H1 (cell line): Measurements from ENCODE around the gene HEPHL1. TPM values are rescaled to one million over a fixed set of nuclear protein-coding genes. Genes with fewer than 3 reads are reported as not detected.

ENCODE experiments used
- CTCF ChIA-PET: fragments of 300-600 bp; sonication (Branson Sonifier 250); formaldehyde crosslinking; loops from one replicate; lab custom pipeline; 2021; ENCODE audit not compliant: partially characterized antibody; lab: Charles Lee
- POLR2A ChIA-PET: fragments of 300-600 bp; sonication (Branson Sonifier 250); formaldehyde crosslinking; loops from one replicate; lab custom pipeline; 2021; ENCODE audit warnings: inconsistent platforms; ENCODE audit not compliant: partially characterized antibody; lab: Charles Lee
- DNase-seq, 2 experiments: peaks; one replicate each; pipeline versions ENCODE4 v3.0.0 to v3.0.0-alpha.2; 2010 to 2022; ENCODE audit warnings: low spot score in 2 of 2, low read depth in 1 of 2, mixed read lengths in 1 of 2
- FAIRE-seq: peaks from 2 replicates; lab custom pipeline; 2011; peaks lifted over from hg19 to GRCh38; lab: Jason Lieb, UNC
- H2AFZ ChIP-seq: 2 replicates; pipeline ENCODE4 v1.8.1; 2012; ENCODE audit warnings: low read length, inconsistent platforms
- H2AK5ac ChIP-seq: 2 replicates; pipeline ENCODE4 v1.6.1; 2013; ENCODE audit warnings: low read depth, low read length
- H2BK120ac ChIP-seq: replicated peaks from 2 replicates; pipeline ENCODE3; 2013; ENCODE audit warnings: low read depth, low read length, inconsistent platforms
- H2BK12ac ChIP-seq: 2 replicates; pipeline ENCODE4 v1.6.1; 2013; ENCODE audit warnings: low read depth, low read length
- H2BK15ac ChIP-seq: 2 replicates; pipeline ENCODE4 v1.6.1; 2013; ENCODE audit warnings: low read length
- H2BK20ac ChIP-seq: 2 replicates; pipeline ENCODE4 v1.6.1; 2013; ENCODE audit warnings: low read length
- H2BK5ac ChIP-seq: 2 replicates; pipeline ENCODE4 v1.6.1; 2013; ENCODE audit warnings: low read depth, low read length
- H3K14ac ChIP-seq: 2 replicates; pipeline ENCODE4 v1.6.1; 2013; ENCODE audit warnings: inconsistent platforms; ENCODE audit not compliant: insufficient read length
- H3K18ac ChIP-seq: 2 replicates; pipeline ENCODE4 v1.6.1; 2013; ENCODE audit warnings: low read length; ENCODE audit errors: extremely low read depth
- H3K23ac ChIP-seq: 2 replicates; pipeline ENCODE4 v1.6.1; 2013; ENCODE audit warnings: inconsistent platforms; ENCODE audit not compliant: insufficient read length
- H3K23me2 ChIP-seq: 2 replicates; pipeline ENCODE4 v1.6.1; 2013; ENCODE audit warnings: low read depth, low read length
- H3K27ac ChIP-seq: 2 replicates; pipeline ENCODE4 v1.6.1; 2011; ENCODE audit warnings: low read depth, low read length, inconsistent platforms
- H3K27me3 ChIP-seq, 4 experiments: replicated peaks in 1 of 4; 1 replicate in 1 of 4; 2 replicates in 3 of 4; pipeline versions ENCODE4 v1.6.1 to v1.8.1; 2011 to 2013; ENCODE audit warnings: low read length in 3 of 4, mild to moderate bottlenecking in 3 of 4, inconsistent platforms in 2 of 4, mixed read lengths in 2 of 4, moderate library complexity in 1 of 4; ENCODE audit not compliant: control insufficient read depth in 3 of 4, insufficient read depth in 3 of 4; ENCODE audit errors: extremely low read depth in 1 of 4
- H3K36me3 ChIP-seq, 4 experiments: 2 replicates each; pipeline versions ENCODE4 v1.6.1 to v1.8.1; 2011 to 2013; ENCODE audit warnings: mild to moderate bottlenecking in 4 of 4, low read length in 3 of 4, moderate library complexity in 2 of 4, control low read depth in 1 of 4, inconsistent platforms in 1 of 4; ENCODE audit not compliant: insufficient read depth in 4 of 4, control insufficient read depth in 2 of 4
- H3K4ac ChIP-seq: replicated peaks from 2 replicates; pipeline ENCODE3; 2013; ENCODE audit warnings: low read length, low read depth, mixed read lengths, inconsistent platforms; ENCODE audit not compliant: insufficient read length
- H3K4me1 ChIP-seq, 4 experiments: replicated peaks in 1 of 4; 1 replicate in 1 of 4; 2 replicates in 3 of 4; pipeline versions ENCODE4 v1.6.1 to v1.8.1; 2011 to 2013; ENCODE audit warnings: low read length in 3 of 4, inconsistent platforms in 2 of 4, mixed read lengths in 1 of 4; ENCODE audit not compliant: insufficient read depth in 4 of 4, control insufficient read depth in 3 of 4
- H3K4me2 ChIP-seq, 2 experiments: 2 replicates each; pipeline versions ENCODE4 v1.6.1 to v1.8.1; 2011 to 2013; ENCODE audit warnings: low read depth in 2 of 2, low read length in 2 of 2, control low read depth in 1 of 2, inconsistent platforms in 1 of 2, mild to moderate bottlenecking in 1 of 2; ENCODE audit not compliant: insufficient read depth in 1 of 2
- H3K4me3 ChIP-seq, 4 experiments: fragments of 200-600, 300-600 bp in 1 of 4; sonication (generic), shearing (Covaris generic), sonication (Bioruptor Twin) in 1 of 4; 2 replicates each; pipeline versions ENCODE4 v1.5.1 to v1.8.1; 2011 to 2016; ENCODE audit warnings: low read length in 4 of 4, low read depth in 3 of 4, control low read depth in 2 of 4, inconsistent platforms in 2 of 4, mild to moderate bottlenecking in 2 of 4, mixed read lengths in 1 of 4, moderate library complexity in 1 of 4; ENCODE audit not compliant: insufficient read depth in 2 of 4; ENCODE audit errors: extremely low read depth in 1 of 4
- H3K56ac ChIP-seq: replicated peaks from 2 replicates; pipeline ENCODE3; 2013; ENCODE audit warnings: low read depth, mild to moderate bottlenecking, mixed read lengths, low read length, inconsistent platforms; ENCODE audit not compliant: insufficient read length
- H3K79me1 ChIP-seq: 2 replicates; pipeline ENCODE4 v1.6.1; 2013; ENCODE audit warnings: low read depth, low read length, control low read depth
- H3K79me2 ChIP-seq, 2 experiments: 2 replicates each; pipeline versions ENCODE4 v1.6.1 to v1.8.1; 2012 to 2013; ENCODE audit warnings: low read length in 2 of 2, mild to moderate bottlenecking in 2 of 2, inconsistent platforms in 1 of 2; ENCODE audit not compliant: insufficient read depth in 2 of 2, control insufficient read depth in 1 of 2
- H3K9ac ChIP-seq, 4 experiments: replicated peaks in 1 of 4; 1 replicate in 1 of 4; 2 replicates in 3 of 4; pipeline versions ENCODE4 v1.6.1 to v1.8.1; 2011 to 2013; ENCODE audit warnings: low read depth in 3 of 4, low read length in 3 of 4, control low read depth in 2 of 4, mild to moderate bottlenecking in 2 of 4, moderate library complexity in 2 of 4, inconsistent platforms in 1 of 4; ENCODE audit errors: extremely low read depth in 1 of 4
- H3K9me3 ChIP-seq, 2 experiments: 2 replicates each; pipeline versions ENCODE4 v1.6.1 to v1.8.1; 2012 to 2013; ENCODE audit warnings: mild to moderate bottlenecking in 2 of 2, moderate library complexity in 2 of 2, control low read depth in 1 of 2, inconsistent platforms in 1 of 2, low read depth in 1 of 2, low read length in 1 of 2, mixed read lengths in 1 of 2; ENCODE audit not compliant: insufficient read depth in 2 of 2
- H4K20me1 ChIP-seq, 2 experiments: replicated peaks in 1 of 2; 2 replicates each; pipeline versions ENCODE3 to v1.8.1; 2011 to 2013; ENCODE audit warnings: inconsistent platforms in 2 of 2, low read length in 2 of 2, mild to moderate bottlenecking in 1 of 2; ENCODE audit not compliant: insufficient read depth in 2 of 2, control insufficient read depth in 1 of 2
- H4K5ac ChIP-seq: 2 replicates; pipeline ENCODE4 v1.6.1; 2013; ENCODE audit warnings: low read length, low read depth, mixed read lengths, inconsistent platforms; ENCODE audit not compliant: insufficient read length
- H4K8ac ChIP-seq: 2 replicates; pipeline ENCODE4 v1.8.0; 2013; ENCODE audit warnings: mild to moderate bottlenecking, moderate library complexity, low read length, inconsistent platforms; ENCODE audit not compliant: insufficient read depth; ENCODE audit errors: extremely low read depth
- H4K91ac ChIP-seq: replicated peaks from 2 replicates; pipeline ENCODE3; 2013; ENCODE audit warnings: low read length, mixed read lengths, inconsistent platforms; ENCODE audit not compliant: insufficient read length
- BCL11A ChIP-seq, 2 experiments: IDR thresholded peaks; one replicate each; pipeline ENCODE4 v1.6.1; 2011; ENCODE audit warnings: low read depth in 2 of 2, low read length in 2 of 2, mild to moderate bottlenecking in 2 of 2
- HDAC2 ChIP-seq, 2 experiments: fragments of 300-600 bp in 1 of 2; sonication (generic) in 1 of 2; IDR thresholded peaks; 2 replicates each; pipeline ENCODE4 v1.6.1; 2011 to 2012; ENCODE audit warnings: low read depth in 2 of 2, low read length in 2 of 2, mild to moderate bottlenecking in 2 of 2, moderate library complexity in 2 of 2, borderline replicate concordance in 1 of 2, inconsistent platforms in 1 of 2
- KDM5A ChIP-seq: fragments of 200-600 bp; IDR thresholded peaks from 2 replicates; pipeline ENCODE4 v1.7.1; 2012; ENCODE audit warnings: mild to moderate bottlenecking, low read length, inconsistent platforms, mixed read lengths
- NRF1 ChIP-seq: IDR thresholded peaks from 2 replicates; pipeline ENCODE4 v1.6.1; 2011; ENCODE audit warnings: mild to moderate bottlenecking, low read depth, low read length, improper control_type of control experiment
- SIN3A ChIP-seq, 2 experiments: IDR thresholded peaks in 1 of 2; conservative IDR thresholded peaks in 1 of 2; 2 replicates each; pipeline ENCODE4 v1.6.1; 2011 to 2012; ENCODE audit warnings: low read length in 2 of 2, improper control_type of control experiment in 1 of 2, low read depth in 1 of 2, mild to moderate bottlenecking in 1 of 2
- SP2 ChIP-seq: IDR thresholded peaks from 2 replicates; pipeline ENCODE4 v1.6.1; 2012; ENCODE audit warnings: mild to moderate bottlenecking, low read length, inconsistent platforms
- SP4 ChIP-seq: IDR thresholded peaks from 2 replicates; pipeline ENCODE4 v1.6.1; 2012; ENCODE audit warnings: low read length, inconsistent platforms
- TBP ChIP-seq: IDR thresholded peaks from 2 replicates; pipeline ENCODE4 v1.6.1; 2011; ENCODE audit warnings: low read depth, low read length, improper control_type of control experiment
- WGBS, 2 experiments: shearing (Covaris generic) in 1 of 2; methylation state at CpG; one replicate each; pipeline versions ENCODE4 v1.1.6 to v1.1.7; 2013 to 2015; ENCODE audit warnings: low lambda C conversion rate in 2 of 2, mixed read lengths in 2 of 2, inconsistent platforms in 1 of 2, low coverage in 1 of 2, missing lambda C conversion rate in 1 of 2; ENCODE audit not compliant: insufficient replicate concordance in 2 of 2, insufficient coverage in 1 of 2, insufficient read length in 1 of 2; ENCODE audit errors: extremely low coverage in 1 of 2, missing lambda C conversion rate in 1 of 2; 5-methylcytosine and 5-hydroxymethylcytosine counted together
- polyA plus RNA-seq, 7 experiments: library from polyadenylated mRNA; depleted of rRNA in 3 of 7; stranded (reverse) in 5 of 7; unstranded in 2 of 7; fragments of >200 nt in 5 of 7; fragments of 200-250 nt in 2 of 7; gene quantifications; 1 replicate in 5 of 7; 2 replicates in 1 of 7; 4 replicates in 1 of 7; pipeline versions ENCODE4 v1.2.1 to v1.2.3, GENCODE V29; 2011 to 2013; ENCODE audit warnings: missing spikeins in 2 of 7, mixed read lengths in 2 of 7
- total RNA-seq: library from RNA; stranded (reverse); fragmentation: NEBNext Ultra II Directional; extraction: Animal tissue kit (Norgen Biotek cat#: 25700); gene quantifications from 2 replicates; pipeline ENCODE4 v1.2.1, GENCODE V29; 2021
- TF ChIP-seq, protein P1 (sequence below): IDR thresholded peaks from 2 replicates; pipeline ENCODE4 v1.6.1; 2011; ENCODE audit warnings: low read depth, mild to moderate bottlenecking, low read length; ENCODE audit not compliant: insufficient read depth

Gene HEPHL1
- total and polyA plus RNA-seq, 2 of the 8 experiments (the other 6 are each of a cell fraction or from before 2014, with no cell fraction given): 0.09 to 0.11 TPM

DNA sequence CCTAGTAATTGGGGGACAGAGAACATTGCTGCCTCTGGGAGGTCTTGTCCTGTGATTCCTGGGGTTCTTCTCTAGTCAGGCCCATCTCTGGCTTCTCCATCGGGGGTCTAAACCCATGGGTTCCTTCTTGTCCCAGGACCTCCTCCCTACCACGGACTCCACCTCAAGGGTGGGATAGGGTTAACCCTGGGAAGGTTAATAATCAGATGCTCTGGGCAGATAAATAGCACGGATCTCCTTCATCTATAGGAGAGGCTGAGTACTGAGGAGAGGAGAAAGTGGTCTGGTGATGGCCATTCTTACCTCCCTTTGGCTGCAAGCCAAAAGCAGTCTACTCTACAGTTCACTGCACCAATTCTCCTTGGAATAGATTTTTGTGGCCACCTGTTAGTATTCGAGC lies 10.5 kb downstream of the HEPHL1 start:
- WGBS, 2 experiments: 86% methylated on average over 4 of the region's 4 CpGs; no CpG with 5 or more reads in 1 of the 2 experiments

More for the DNA sequence above, 10.5 kb downstream of the HEPHL1 start:
- H2AK5ac ChIP-seq: no peak overlapping the region
- no peak overlapping the region for H4K91ac ChIP-seq
- no peaks in the 10 kb centered on the region; the same call in 1 of the 2 replicates for H3K23me2 ChIP-seq
- DNase-seq (peak in 1 of 2 experiments; percentile 16), FAIRE-seq (no peak)
- no peak overlapping the region for H2BK12ac ChIP-seq
- H3K56ac ChIP-seq: no peak overlapping the region
- H4K20me1 ChIP-seq: no peaks in the 10 kb centered on the region
- H3K79me2 ChIP-seq: no peaks in the 10 kb centered on the region
- H3K18ac ChIP-seq: no peak overlapping the region
- H2BK5ac ChIP-seq: no peak overlapping the region
- H2BK20ac ChIP-seq: no peak overlapping the region
- no peak overlapping the region for H2BK120ac ChIP-seq
- H3K4me2 ChIP-seq: no peak overlapping the region
- H3K36me3 ChIP-seq: no peaks in the 10 kb centered on the region
- no peaks in the 10 kb centered on the region for H3K4me1 ChIP-seq
- H2BK15ac ChIP-seq: no peak overlapping the region
- no peak for TF ChIP-seq SP4
- no peak for TF ChIP-seq HDAC2 (IDR thresholded peaks at IDR 0.05; ENCODE audit: borderline replicate concordance in 1 of 2, low read depth in 2 of 2, low read length in 2 of 2)
- TF ChIP-seq, protein P1, sequence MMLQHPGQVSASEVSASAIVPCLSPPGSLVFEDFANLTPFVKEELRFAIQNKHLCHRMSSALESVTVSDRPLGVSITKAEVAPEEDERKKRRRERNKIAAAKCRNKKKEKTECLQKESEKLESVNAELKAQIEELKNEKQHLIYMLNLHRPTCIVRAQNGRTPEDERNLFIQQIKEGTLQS: no peak
- TF ChIP-seq SP2: no peak
- TF ChIP-seq SIN3A (conservative IDR thresholded peaks at IDR 0.05 in 1 of 2, IDR thresholded peaks at IDR 0.05 in 1 of 2; ENCODE audit: low read depth in 1 of 2, low read length in 2 of 2): no peak
- no peak for TF ChIP-seq TBP
- no peak for TF ChIP-seq BCL11A (IDR thresholded peaks at IDR 0.05; ENCODE audit: low read depth in 2 of 2, low read length in 2 of 2)
- no peak for TF ChIP-seq NRF1
- no peak for TF ChIP-seq KDM5A
- ChIA-PET POLR2A (no interaction called here), CTCF (interaction anchor here (1.1 to 1.4 kb wide), 2 partner anchors 119 to 136 kb away, joined by 3 read pairs; no protein-coding TSS in a partner anchor)
- no peak overlapping the region for H3K4me3 ChIP-seq
- H3K14ac ChIP-seq: no peak overlapping the region
- peaks cover 4 to 8% of the 10 kb centered on the region in 2 experiments; a peak in 2 of 4 replicates for H3K9me3 ChIP-seq
- H3K9ac ChIP-seq: no peak overlapping the region
- H3K23ac ChIP-seq: no peak overlapping the region
- H3K4ac ChIP-seq: no peak overlapping the region
- no peaks in the 10 kb centered on the region for H3K79me1 ChIP-seq
- H3K27me3 ChIP-seq: no peaks in the 10 kb centered on the region; a peak in 1 of 7 replicates
- no peak overlapping the region for H3K27ac ChIP-seq
- no peak overlapping the region for H4K8ac ChIP-seq
- no peak overlapping the region for H2AFZ ChIP-seq
- no peak overlapping the region for H4K5ac ChIP-seq
